CD14-positive monocyte (primary cell): ENCODE data around the gene ADAMTSL1. TPM values are rescaled to one million over a fixed set of nuclear protein-coding genes. Genes with fewer than 3 reads are reported as not detected.

Experiments
- DNase-seq, 3 donors: peaks; one replicate each; pipeline ENCODE4 v3.0.0-alpha.2; 2011 to 2022
- H2AFZ ChIP-seq: 2 replicates; pipeline ENCODE4 v1.6.0; 2012; ENCODE audit warnings: mild to moderate bottlenecking, low read depth, low read length, inconsistent platforms; ENCODE audit not compliant: insufficient read depth, poor library complexity, severe bottlenecking
- H3K27ac ChIP-seq, 2 donors: 1 replicate in 1 of 2; 2 replicates in 1 of 2; pipeline ENCODE4 v1.5.1; 2012 to 2013; ENCODE audit warnings: low read length in 2 of 2, control low read depth in 1 of 2, inconsistent platforms in 1 of 2, low read depth in 1 of 2, mild to moderate bottlenecking in 1 of 2
- H3K27me3 ChIP-seq, 2 donors: one replicate each; pipeline versions ENCODE4 v1.6.0 to v1.6.1; 2011 to 2013; ENCODE audit warnings: low read length in 2 of 2; ENCODE audit not compliant: control insufficient read depth in 2 of 2, insufficient read depth in 2 of 2
- H3K36me3 ChIP-seq, 2 donors: replicated peaks in 1 of 2; 1 replicate in 1 of 2; 2 replicates in 1 of 2; pipeline versions ENCODE4 v1.5.1 to v1.6.1; 2012 to 2013; ENCODE audit warnings: low read length in 2 of 2, control low read depth in 1 of 2, inconsistent platforms in 1 of 2, mild to moderate bottlenecking in 1 of 2; ENCODE audit not compliant: insufficient read depth in 2 of 2, control insufficient read depth in 1 of 2
- H3K4me1 ChIP-seq, 2 donors: 1 replicate in 1 of 2; 2 replicates in 1 of 2; pipeline versions ENCODE4 v1.5.1 to v1.6.1; 2012 to 2013; ENCODE audit warnings: low read length in 2 of 2, control low read depth in 1 of 2, inconsistent platforms in 1 of 2, mild to moderate bottlenecking in 1 of 2, moderate library complexity in 1 of 2; ENCODE audit not compliant: insufficient read depth in 2 of 2, control insufficient read depth in 1 of 2
- H3K4me2 ChIP-seq: replicated peaks from 2 replicates; pipeline ENCODE3; 2012; ENCODE audit warnings: low read length, moderate library complexity, mild to moderate bottlenecking; ENCODE audit not compliant: poor library complexity, severe bottlenecking; ENCODE audit errors: extremely low read depth
- H3K4me3 ChIP-seq, 3 experiments: fragments of 200-600 bp in 1 of 3; sonication (generic) in 1 of 3; replicated peaks in 1 of 3; 1 replicate in 2 of 3; 2 replicates in 1 of 3; pipeline ENCODE4 v1.5.1; 2011 to 2013; ENCODE audit warnings: low read length in 3 of 3, mild to moderate bottlenecking in 3 of 3, control low read depth in 2 of 3, low read depth in 2 of 3, inconsistent platforms in 1 of 3, moderate library complexity in 1 of 3
- H3K79me2 ChIP-seq: 2 replicates; pipeline ENCODE4 v1.6.0; 2012; ENCODE audit warnings: mild to moderate bottlenecking, control low read depth, inconsistent platforms, low read length, moderate library complexity; ENCODE audit not compliant: insufficient read depth
- H3K9ac ChIP-seq: 2 replicates; pipeline ENCODE4 v1.6.0; 2017; ENCODE audit warnings: low read length, mild to moderate bottlenecking; ENCODE audit not compliant: insufficient read depth, poor library complexity, severe bottlenecking
- H3K9me3 ChIP-seq, 2 donors: replicated peaks in 1 of 2; 1 replicate in 1 of 2; 2 replicates in 1 of 2; pipeline versions ENCODE4 v1.5.1 to v1.6.1; 2012 to 2013; ENCODE audit warnings: low read length in 2 of 2, control low read depth in 1 of 2; ENCODE audit not compliant: control insufficient read depth in 1 of 2, insufficient read depth in 1 of 2
- H4K20me1 ChIP-seq: 2 replicates; pipeline ENCODE4 v1.6.0; 2012; ENCODE audit warnings: mild to moderate bottlenecking, low read length, control low read depth, moderate library complexity; ENCODE audit not compliant: insufficient read depth
- H3K27ac Mint-ChIP-seq, 7 donors: one replicate each; pipeline ENCODE4 v1.8.0; 2020; ENCODE audit warnings: mild to moderate bottlenecking in 7 of 7, mixed read lengths in 7 of 7, moderate library complexity in 6 of 7, inconsistent platforms in 2 of 7
- H3K27me3 Mint-ChIP-seq, 3 donors: one replicate each; pipeline ENCODE4 v1.8.0; 2021 to 2022; ENCODE audit warnings: low read depth in 3 of 3, mild to moderate bottlenecking in 3 of 3, mixed read lengths in 3 of 3, moderate library complexity in 3 of 3, inconsistent platforms in 1 of 3
- H3K36me3 Mint-ChIP-seq, 2 donors: one replicate each; pipeline ENCODE4 v1.8.0; 2020; ENCODE audit warnings: mixed read lengths in 2 of 2, inconsistent platforms in 1 of 2, mild to moderate bottlenecking in 1 of 2
- H3K4me1 Mint-ChIP-seq: one replicate; pipeline ENCODE4 v1.8.0; 2020; ENCODE audit warnings: mild to moderate bottlenecking, mixed read lengths
- H3K4me3 Mint-ChIP-seq, 2 donors: one replicate each; pipeline ENCODE4 v1.8.0; 2020; ENCODE audit warnings: mild to moderate bottlenecking in 2 of 2, mixed read lengths in 2 of 2, moderate library complexity in 1 of 2
- H3K9me3 Mint-ChIP-seq, 7 donors: one replicate each; pipeline ENCODE4 v1.8.0; 2020 to 2022; ENCODE audit warnings: mixed read lengths in 7 of 7, mild to moderate bottlenecking in 6 of 7, moderate library complexity in 6 of 7, inconsistent platforms in 2 of 7
- CTCF ChIP-seq: fragments of 200-600 bp; IDR thresholded peaks from one replicate; pipeline ENCODE4 v1.8.0; 2022; ENCODE audit warnings: antibody characterized with exemption, mild to moderate bottlenecking
- WGBS: methylation state at CpG from one replicate; pipeline ENCODE4 v1.1.5; 2013; ENCODE audit warnings: missing lambda C conversion rate; ENCODE audit not compliant: insufficient coverage; 5-methylcytosine and 5-hydroxymethylcytosine counted together
- intact Hi-C, 2 donors: fragments of 100-400 bp; cut with micrococcal nuclease; formaldehyde crosslinking; loops; one replicate each; pipeline versions ENCODE4 v1.15.0 to v1.15.1; 2023
- polyA plus RNA-seq, 3 donors: library from polyadenylated mRNA; depleted of rRNA in 1 of 3; unstranded in 2 of 3; stranded (reverse) in 1 of 3; fragments of 300-500 nt in 2 of 3; fragments of >200 nt in 1 of 3; fragmentation: Illumina TruSeq in 2 of 3; gene quantifications; 1 replicate in 2 of 3; 2 replicates in 1 of 3; pipeline ENCODE4 v1.2.3, GENCODE V29; 2012 to 2021

ADAMTSL1 gene
- polyA plus RNA-seq, 3 donors, result not detected

- no peak overlapping the region for H3K4me2 ChIP-seq
- Mint-ChIP-seq H3K27me3 (peaks cover 0 to 6% (median 4%) of the 10 kb centered on the region in 3 donors), H3K9me3 (peaks cover 0 to 3% (median 0%) of the 10 kb centered on the region in 7 donors), H3K4me1 (no peaks in the 10 kb centered on the region), H3K36me3 (no peaks in the 10 kb centered on the region), H3K27ac (no peak overlapping the region), H3K4me3 (no peak overlapping the region)
- no CpG with 5 or more reads among the region's 1 CpG for WGBS
- TF ChIP-seq CTCF, result no peak
- H3K9ac ChIP-seq, result no peak overlapping the region
- H2AFZ ChIP-seq, result no peak overlapping the region
- no peaks in the 10 kb centered on the region for H3K36me3 ChIP-seq
- H3K79me2 ChIP-seq, result no peaks in the 10 kb centered on the region
- H3K9me3 ChIP-seq, result no peaks in the 10 kb centered on the region
- H3K27me3 ChIP-seq, result no peaks in the 10 kb centered on the region
- DNase-seq, result no peak
- H3K27ac ChIP-seq, result no peak overlapping the region
- H4K20me1 ChIP-seq, result no peaks in the 10 kb centered on the region
- intact Hi-C loops, result no loop called here
- H3K4me3 ChIP-seq, result no peak overlapping the region
- H3K4me1 ChIP-seq, result no peaks in the 10 kb centered on the region
Measured at GRCh38 chr9:18741359-18741758, 267.4 kb downstream of the ADAMTSL1 start.

GRCh38 chr9:18741945-18742344 lies 268.0 kb downstream of the ADAMTSL1 start:
- no peaks in the 10 kb centered on the region for H3K4me1 ChIP-seq
- Mint-ChIP-seq H3K4me3 (no peak overlapping the region), H3K27me3 (peaks cover 0 to 6% (median 4%) of the 10 kb centered on the region in 3 donors), H3K9me3 (peaks cover 0 to 3% (median 0%) of the 10 kb centered on the region in 7 donors), H3K36me3 (no peaks in the 10 kb centered on the region), H3K27ac (no peak overlapping the region), H3K4me1 (no peaks in the 10 kb centered on the region)
- H3K9me3 ChIP-seq, result no peaks in the 10 kb centered on the region
- no peaks in the 10 kb centered on the region for H3K79me2 ChIP-seq
- H3K27ac ChIP-seq, result no peak overlapping the region
- no peak overlapping the region for H2AFZ ChIP-seq
- intact Hi-C loops, result no loop called here
- H4K20me1 ChIP-seq, result no peaks in the 10 kb centered on the region
- DNase-seq, result no peak
- no peak for TF ChIP-seq CTCF
- H3K27me3 ChIP-seq, result no peaks in the 10 kb centered on the region
- no peak overlapping the region for H3K4me3 ChIP-seq
- no peaks in the 10 kb centered on the region for H3K36me3 ChIP-seq
- no CpG with 5 or more reads among the region's 1 CpG for WGBS
- H3K9ac ChIP-seq, result no peak overlapping the region
- H3K4me2 ChIP-seq, result no peak overlapping the region
